GM12891 (cell line): ENCODE data around the gene MGA.

ENCODE experiments used
- POLR2A ChIP-seq: IDR thresholded peaks from 2 replicates; pipeline ENCODE4 v1.6.1; 2011; ENCODE audit warnings: low read depth, low read length, control low read depth
- POLR2AphosphoS5 ChIP-seq: IDR thresholded peaks from 2 replicates; pipeline ENCODE4 v1.6.1; 2011; ENCODE audit warnings: low read depth, low read length, control low read depth
- SPI1 ChIP-seq: IDR thresholded peaks from 2 replicates; pipeline ENCODE4 v1.6.1; 2011; ENCODE audit warnings: low read depth, low read length, control low read depth
- TAF1 ChIP-seq: IDR thresholded peaks from 2 replicates; pipeline ENCODE4 v1.6.1; 2011; ENCODE audit warnings: low read depth, low read length, control low read depth

DNA sequence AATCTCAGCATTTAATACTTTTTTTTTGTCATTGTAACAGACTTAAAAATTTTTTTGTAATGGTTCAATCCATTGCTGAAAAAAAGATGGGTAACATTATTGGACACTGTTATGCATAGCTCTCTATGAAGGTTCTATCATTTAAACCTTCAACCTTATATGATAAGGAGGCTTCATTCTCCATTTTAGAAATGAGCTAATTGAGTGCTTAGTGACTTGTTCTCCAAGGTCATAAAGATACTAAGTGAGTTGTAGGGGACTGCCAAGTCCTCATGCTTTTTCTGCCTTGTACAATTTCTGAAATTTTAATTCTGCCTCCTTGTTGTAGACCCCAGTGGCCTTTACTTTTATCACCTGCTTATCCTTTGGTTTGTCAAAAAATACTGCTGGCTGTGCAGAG, 56.7 kb downstream of the MGA start:
- TF ChIP-seq POLR2A = no peak
- no peak for TF ChIP-seq TAF1
- TF ChIP-seq POLR2AphosphoS5 = no peak
- no peak for TF ChIP-seq SPI1
